Activated naive CD4-positive, alpha-beta T cell treated with anti-CD3 and anti-CD28 coated beads, Interleukin-2, amount 50 U/mL, for 16 hours (primary cell): ENCODE results near the gene DGKG.

Experiments used
- DNase-seq: peaks from one replicate; pipeline ENCODE4 v3.0.0-alpha.2; 2020

Gene DGKG

GRCh38 chr3:186361762-186362536, at the start of gene DGKG:
DGKG (minus strand) TSS chr3:186362234; CDS start chr3:186320459, 41,775 bp downstream.
- DNase-seq = peak; percentile 28

GRCh38 chr3:186411089-186411488, 49.1 kb upstream of the DGKG start:
- no peak for DNase-seq

- no peak for DNase-seq
These were observed 44.9 kb upstream of the DGKG start for GRCh38 chr3:186406669-186407635.

GRCh38 chr3:186401556-186401955, 39.5 kb upstream of the DGKG start:
- no peak for DNase-seq

GRCh38 chr3:186400662-186401061, 38.6 kb upstream of the DGKG start:
- DNase-seq = no peak

- no peak for DNase-seq
These were observed 38.0 kb upstream of the DGKG start for GRCh38 chr3:186400026-186400425.

GRCh38 chr3:186394566-186395217, 32.7 kb upstream of the DGKG start:
- no peak for DNase-seq

GRCh38 chr3:186386883-186387560, 25.0 kb upstream of the DGKG start:
- DNase-seq = no peak

GRCh38 chr3:186385856-186386602, 24.0 kb upstream of the DGKG start:
- no peak for DNase-seq

GRCh38 chr3:186383026-186383993, 21.3 kb upstream of the DGKG start:
- no peak for DNase-seq

GRCh38 chr3:186382217-186382885, 20.3 kb upstream of the DGKG start:
- DNase-seq = no peak

- DNase-seq = no peak
These were observed 19.6 kb upstream of the DGKG start for GRCh38 chr3:186381424-186382216.

- no peak for DNase-seq
These were observed 18.8 kb upstream of the DGKG start for GRCh38 chr3:186380622-186381380.

GRCh38 chr3:186375443-186375842, 13.4 kb upstream of the DGKG start:
- no peak for DNase-seq

- DNase-seq = no peak
These were observed 12.3 kb upstream of the DGKG start for GRCh38 chr3:186374376-186374775.

GRCh38 chr3:186369217-186369616, 7.2 kb upstream of the DGKG start:
- no peak for DNase-seq

GRCh38 chr3:186368717-186369116, 6.7 kb upstream of the DGKG start:
- no peak for DNase-seq

- no peak for DNase-seq
These were observed 6.1 kb upstream of the DGKG start for GRCh38 chr3:186368176-186368575.
